ENCODE results near the gene OBSCN. TPM values are rescaled to one million over a fixed set of nuclear protein-coding genes. Genes with fewer than 3 reads are reported as not detected.
A peak's percentile ranks its signal among the peaks of the same experiment; 100 is the strongest.

OBSCN gene
- total RNA-seq, 2 donors from 2014 or later: 159 to 317 TPM

DNA sequence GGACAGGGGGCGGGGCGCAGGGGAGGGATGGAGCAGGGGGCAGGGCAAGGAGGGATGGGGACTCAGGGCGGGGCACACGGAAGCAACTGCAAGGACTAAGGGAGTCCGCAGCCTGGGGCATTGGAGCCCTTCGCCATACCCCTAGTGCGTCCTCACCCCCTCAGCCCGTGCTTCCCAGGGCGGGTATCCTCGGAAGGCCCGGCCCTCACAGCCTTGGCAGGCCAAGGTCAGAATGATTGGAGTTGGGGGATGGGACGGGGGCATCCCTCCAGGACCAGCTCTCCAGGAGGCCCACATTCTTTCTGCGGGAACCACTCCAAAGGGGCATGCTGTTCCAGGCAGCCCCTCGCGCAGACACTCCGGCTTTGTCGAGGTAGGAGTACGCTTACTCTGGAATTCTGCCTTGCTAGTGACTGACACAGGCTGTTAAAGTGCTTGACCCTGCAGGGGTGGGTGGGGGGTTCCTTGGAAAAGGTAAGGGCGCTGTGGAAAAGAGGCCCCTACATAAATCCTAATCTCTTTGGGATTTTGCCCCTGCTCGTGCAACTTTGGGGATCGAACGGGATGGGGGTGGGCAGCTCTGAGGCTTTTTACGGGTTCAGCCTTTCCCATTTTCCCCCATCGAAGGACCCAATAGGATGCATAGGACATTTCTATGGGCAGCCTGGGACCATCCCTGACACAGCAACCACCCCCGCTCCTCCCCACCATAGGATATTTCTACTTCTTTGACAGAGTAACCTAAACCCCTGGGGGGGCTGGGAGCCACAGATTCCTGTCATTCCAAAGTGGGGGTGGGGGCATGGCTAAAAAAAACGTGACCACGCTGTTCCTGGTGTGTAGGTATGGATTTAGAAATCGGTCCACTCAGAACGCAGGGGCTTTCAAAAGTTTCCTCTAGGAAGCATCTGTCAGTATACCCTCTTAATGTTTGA, 199.5 kb downstream of the OBSCN start:
- Histone ChIP-seq H3K9me3 (no peaks in the 10 kb centered on the region), H3K4me1 (peaks cover 0 to 45% of the 10 kb centered on the region in 2 donors), H3K27ac (peak overlapping the region; percentile 76 to 87), H3K36me3 (no peaks in the 10 kb centered on the region), H3K4me3 (peak overlapping the region; percentile 92 to 98), H3K27me3 (no peaks in the 10 kb centered on the region)
- no peak for TF ChIP-seq CTCF (IDR thresholded peaks at IDR 0.05)
- no peak for DNase-seq (ENCODE audit: low spot score)

- Histone ChIP-seq H3K36me3 (no peaks in the 10 kb centered on the region), H3K27ac (peak overlapping the region in 1 of 2 donors; percentile 87), H3K27me3 (no peaks in the 10 kb centered on the region), H3K4me1 (peaks cover 0 to 45% of the 10 kb centered on the region in 2 donors), H3K9me3 (no peaks in the 10 kb centered on the region), H3K4me3 (no peak overlapping the region)
- TF ChIP-seq CTCF (IDR thresholded peaks at IDR 0.05): no peak
- DNase-seq (ENCODE audit: low spot score): no peak
These were observed 200.4 kb downstream of the OBSCN start for GRCh38 chr1:228408041-228408868.

GRCh38 chr1:228408869-228409805, 201.3 kb downstream of the OBSCN start:
- DNase-seq (ENCODE audit: low spot score): no peak
- H3K9me3 ChIP-seq: no peaks in the 10 kb centered on the region
- H3K4me3 ChIP-seq: no peak overlapping the region
- H3K27me3 ChIP-seq: no peaks in the 10 kb centered on the region
- peaks cover 0 to 37% of the 10 kb centered on the region in 2 donors for H3K4me1 ChIP-seq
- no peaks in the 10 kb centered on the region for H3K36me3 ChIP-seq
- peak overlapping the region; percentile 26 to 43 for H3K27ac ChIP-seq
- no peak for TF ChIP-seq CTCF (IDR thresholded peaks at IDR 0.05)

DNA sequence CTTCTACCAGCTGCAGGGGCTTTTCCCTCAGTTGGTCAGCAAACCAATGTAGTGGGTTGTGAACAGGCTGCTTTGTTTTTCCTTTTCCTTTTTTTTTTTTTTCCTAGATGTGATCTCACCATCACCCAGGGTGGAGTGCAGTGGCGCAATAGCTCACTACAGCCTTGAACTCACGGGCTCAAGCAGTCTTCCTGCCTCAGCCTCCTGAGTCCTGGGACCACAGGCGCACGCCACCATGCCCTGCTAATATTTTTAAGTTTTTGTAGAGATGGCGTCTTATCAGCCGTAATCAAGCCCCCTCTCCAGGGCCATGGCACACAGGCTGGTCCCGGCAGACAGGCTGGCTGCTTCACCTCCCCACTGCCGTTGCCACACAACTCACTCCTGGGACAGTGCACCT, 202.2 kb downstream of the OBSCN start:
- no peak overlapping the region for H3K4me3 ChIP-seq
- H3K9me3 ChIP-seq: no peaks in the 10 kb centered on the region
- no peaks in the 10 kb centered on the region for H3K36me3 ChIP-seq
- H3K27ac ChIP-seq: peak overlapping the region; percentile 26 to 43
- TF ChIP-seq CTCF (IDR thresholded peaks at IDR 0.05): no peak
- peak; percentile 71 for DNase-seq (ENCODE audit: low spot score)
- peaks cover 0 to 28% of the 10 kb centered on the region in 2 donors for H3K4me1 ChIP-seq
- no peaks in the 10 kb centered on the region for H3K27me3 ChIP-seq

DNA sequence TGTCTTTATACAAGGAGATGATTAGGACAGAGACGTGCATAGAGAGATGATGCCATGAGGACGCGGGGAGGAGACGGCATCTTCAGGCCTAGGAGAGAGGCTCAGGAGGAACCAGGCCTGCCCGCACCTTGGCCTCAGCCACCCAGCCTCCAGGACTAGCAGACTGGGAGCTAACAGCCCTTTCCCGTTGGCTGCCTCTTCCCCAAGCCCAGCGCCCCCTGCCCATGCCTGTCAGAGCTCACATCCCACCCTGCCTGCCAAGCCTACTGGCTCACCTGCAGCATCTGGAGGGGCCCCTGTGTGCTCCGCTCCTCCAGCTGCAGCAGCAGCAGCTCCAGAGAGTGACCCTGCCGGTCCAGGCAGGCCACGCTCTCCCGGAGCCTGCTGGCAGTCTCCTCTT, 202.8 kb downstream of the OBSCN start:
- no peak for DNase-seq (ENCODE audit: low spot score)
- Histone ChIP-seq H3K27me3 (peaks cover 0 to 2% of the 10 kb centered on the region in 2 donors), H3K4me3 (no peak overlapping the region), H3K4me1 (peaks cover 0 to 23% of the 10 kb centered on the region in 2 donors), H3K36me3 (no peaks in the 10 kb centered on the region), H3K9me3 (no peaks in the 10 kb centered on the region), H3K27ac (peak overlapping the region in 1 of 2 donors; percentile 35)
- TF ChIP-seq CTCF (IDR thresholded peaks at IDR 0.05): no peak
